DOHH2 (cell line): ENCODE measurements around the gene MEAF6.

ENCODE experiments used
- H3F3A ChIP-seq: fragments of 200-600 bp; sonication (generic), shearing (Covaris generic); 2 replicates; pipeline ENCODE4 v1.6.0; 2016; ENCODE audit warnings: antibody characterized with exemption, mild to moderate bottlenecking; ENCODE audit not compliant: control insufficient read depth, insufficient read depth
- H3K27ac ChIP-seq: fragments of 200-600 bp; sonication (generic); 2 replicates; pipeline ENCODE4 v1.5.1; 2014; ENCODE audit warnings: low read depth, mild to moderate bottlenecking, low read length, moderate library complexity
- H3K27me3 ChIP-seq: fragments of 200-600 bp; sonication (generic); 2 replicates; pipeline ENCODE4 v1.6.1; 2014; ENCODE audit warnings: mild to moderate bottlenecking, low read length, mixed read lengths; ENCODE audit not compliant: control insufficient read depth
- H3K36me3 ChIP-seq: fragments of 200-600 bp; sonication (generic); 2 replicates; pipeline ENCODE4 v1.6.1; 2014; ENCODE audit warnings: mild to moderate bottlenecking, low read length, moderate library complexity, mixed read lengths; ENCODE audit not compliant: control insufficient read depth
- H3K4me1 ChIP-seq: fragments of 200-600 bp; sonication (generic); 2 replicates; pipeline ENCODE4 v1.6.1; 2014; ENCODE audit warnings: mild to moderate bottlenecking, low read length, mixed read lengths; ENCODE audit not compliant: control insufficient read depth
- H3K4me2 ChIP-seq: fragments of 200-600 bp; sonication (generic); 2 replicates; pipeline ENCODE4 v1.6.0; 2014; ENCODE audit warnings: mild to moderate bottlenecking, low read length, moderate library complexity
- H3K4me3 ChIP-seq: fragments of 200-600 bp; sonication (generic); 2 replicates; pipeline ENCODE4 v1.5.1; 2014; ENCODE audit warnings: mild to moderate bottlenecking, low read length, mixed read lengths
- H3K79me2 ChIP-seq: fragments of 200-600 bp; sonication (generic); 2 replicates; pipeline ENCODE4 v1.6.1; 2014; ENCODE audit warnings: mild to moderate bottlenecking, low read length, mixed read lengths; ENCODE audit not compliant: control insufficient read depth
- H3K9me2 ChIP-seq: fragments of 200-600 bp; sonication (generic); replicated peaks from 2 replicates; pipeline ENCODE4 v1.6.1; 2014; ENCODE audit warnings: mild to moderate bottlenecking, low read length, mixed read lengths; ENCODE audit not compliant: control insufficient read depth
- H3K9me3 ChIP-seq: fragments of 200-600 bp; sonication (generic); 2 replicates; pipeline ENCODE4 v1.6.1; 2014; ENCODE audit warnings: antibody characterized with exemption, low read length, mixed read lengths; ENCODE audit not compliant: control insufficient read depth, insufficient read depth
- H4K20me1 ChIP-seq: fragments of 200-600 bp; sonication (generic); 2 replicates; pipeline ENCODE4 v1.6.0; 2014; ENCODE audit warnings: low read depth, mild to moderate bottlenecking, antibody characterized with exemption, low read length, moderate library complexity; ENCODE audit not compliant: control insufficient read depth, insufficient read depth
- CTCF ChIP-seq: fragments of 200-600 bp; sonication (generic); IDR thresholded peaks from one replicate; pipeline ENCODE4 v1.5.1; 2014; ENCODE audit warnings: antibody characterized with exemption, mild to moderate bottlenecking, low read depth, low read length; ENCODE audit not compliant: poor library complexity, severe bottlenecking
- EZH2phosphoT487 ChIP-seq: fragments of 200-600 bp; sonication (generic); IDR thresholded peaks from 2 replicates; pipeline ENCODE4 v1.6.1; 2017; ENCODE audit warnings: borderline replicate concordance, mild to moderate bottlenecking, antibody characterized with exemption, low read length, moderate library complexity, mixed read lengths

The MEAF6 gene

GRCh38 chr1:37456614-37457013, 58.0 kb downstream of the MEAF6 start:
- Histone ChIP-seq H3K9me3 (no peaks in the 10 kb centered on the region), H3K4me2 (no peak overlapping the region), H3K27ac (no peak overlapping the region), H3K9me2 (no peaks in the 10 kb centered on the region), H3K27me3 (0 out of 2 replicates have a peak, but pooled peaks cover 4% of the 10 kb centered on the region), H3K79me2 (no peaks in the 10 kb centered on the region), H3F3A (no peaks in the 10 kb centered on the region), H3K4me1 (no peaks in the 10 kb centered on the region), H4K20me1 (no peaks in the 10 kb centered on the region; the same call in 1 of the 2 replicates), H3K36me3 (no peaks in the 10 kb centered on the region), H3K4me3 (no peak overlapping the region)
- TF ChIP-seq CTCF = no peak
- no peak for TF ChIP-seq EZH2phosphoT487

- no peak for TF ChIP-seq EZH2phosphoT487
- TF ChIP-seq CTCF = no peak
- peaks cover 1% of the 10 kb centered on the region for H3K4me1 ChIP-seq
- H3K36me3 ChIP-seq = no peaks in the 10 kb centered on the region
- no peak overlapping the region for H3K4me2 ChIP-seq
- H3K27ac ChIP-seq = no peak overlapping the region
- no peaks in the 10 kb centered on the region for H3F3A ChIP-seq
- no peaks in the 10 kb centered on the region; the same call in 1 of the 2 replicates for H4K20me1 ChIP-seq
- H3K4me3 ChIP-seq = no peak overlapping the region
- H3K9me2 ChIP-seq = no peaks in the 10 kb centered on the region
- 0 out of 2 replicates have a peak, but pooled peaks cover 4% of the 10 kb centered on the region for H3K27me3 ChIP-seq
- no peaks in the 10 kb centered on the region for H3K9me3 ChIP-seq
- H3K79me2 ChIP-seq = no peaks in the 10 kb centered on the region
Observed at GRCh38 chr1:37455516-37455915, 59.0 kb downstream of the MEAF6 start.

- H3K9me3 ChIP-seq = no peaks in the 10 kb centered on the region
- H3K27me3 ChIP-seq = 0 out of 2 replicates have a peak, but pooled peaks cover 4% of the 10 kb centered on the region
- H3K27ac ChIP-seq = no peak overlapping the region
- TF ChIP-seq EZH2phosphoT487 (no peak), CTCF (no peak)
- no peaks in the 10 kb centered on the region for H3K79me2 ChIP-seq
- H3K36me3 ChIP-seq = no peaks in the 10 kb centered on the region
- H3F3A ChIP-seq = no peaks in the 10 kb centered on the region
- H3K4me1 ChIP-seq = peaks cover 13% of the 10 kb centered on the region
- no peak overlapping the region for H3K4me2 ChIP-seq
- H3K9me2 ChIP-seq = no peaks in the 10 kb centered on the region
- H4K20me1 ChIP-seq = no peaks in the 10 kb centered on the region; the same call in 1 of the 2 replicates
- H3K4me3 ChIP-seq = no peak overlapping the region
Observed at GRCh38 chr1:37453647-37454046, 60.9 kb downstream of the MEAF6 start.
